Mucosa of rectum (tissue), 2 donors: Measurements from ENCODE around the gene SLC16A10.

Source experiments
- H3K27ac ChIP-seq, 2 donors: one replicate each; pipeline ENCODE4 v1.7.0; 2013; ENCODE audit warnings: inconsistent platforms in 2 of 2, low read depth in 2 of 2, low read length in 2 of 2
- H3K27me3 ChIP-seq, 2 donors: one replicate each; pipeline ENCODE4 v1.7.0; 2013; ENCODE audit warnings: low read length in 2 of 2; ENCODE audit not compliant: control insufficient read depth in 2 of 2, insufficient read depth in 2 of 2
- H3K36me3 ChIP-seq, 2 donors: one replicate each; pipeline ENCODE4 v1.7.0; 2013; ENCODE audit warnings: low read length in 2 of 2; ENCODE audit not compliant: control insufficient read depth in 2 of 2, insufficient read depth in 2 of 2
- H3K4me1 ChIP-seq, 2 donors: one replicate each; pipeline ENCODE4 v1.7.0; 2013; ENCODE audit warnings: low read length in 2 of 2, mild to moderate bottlenecking in 1 of 2; ENCODE audit not compliant: control insufficient read depth in 2 of 2, insufficient read depth in 2 of 2
- H3K4me3 ChIP-seq, 2 donors: one replicate each; pipeline ENCODE4 v1.7.0; 2013; ENCODE audit warnings: low read length in 2 of 2
- H3K9ac ChIP-seq, 2 donors: one replicate each; pipeline ENCODE4 v1.7.0; 2013; ENCODE audit warnings: low read length in 2 of 2, low read depth in 1 of 2, mild to moderate bottlenecking in 1 of 2
- H3K9me3 ChIP-seq, 2 donors: one replicate each; pipeline ENCODE4 v1.7.0; 2013; ENCODE audit warnings: low read length in 2 of 2; ENCODE audit not compliant: control insufficient read depth in 2 of 2
- donor health status: healthy.
- donor health status: Normal muscosa, but diverticular disease.

SLC16A10 gene

GRCh38 chr6:111157412-111157811, 70.1 kb downstream of the SLC16A10 start:
- H3K9ac ChIP-seq, result no peak overlapping the region
- H3K27me3 ChIP-seq, result no peaks in the 10 kb centered on the region
- no peak overlapping the region for H3K4me3 ChIP-seq
- no peaks in the 10 kb centered on the region for H3K4me1 ChIP-seq
- no peaks in the 10 kb centered on the region for H3K36me3 ChIP-seq
- H3K9me3 ChIP-seq, result peaks cover 0 to 4% of the 10 kb centered on the region in 2 donors
- no peak overlapping the region for H3K27ac ChIP-seq

GRCh38 chr6:111159633-111160032, 72.3 kb downstream of the SLC16A10 start:
- Histone ChIP-seq H3K27me3 (no peaks in the 10 kb centered on the region), H3K4me3 (no peak overlapping the region), H3K9me3 (peaks cover 0 to 6% of the 10 kb centered on the region in 2 donors), H3K4me1 (no peaks in the 10 kb centered on the region), H3K36me3 (no peaks in the 10 kb centered on the region), H3K27ac (no peak overlapping the region), H3K9ac (no peak overlapping the region)

GRCh38 chr6:111161650-111162049, 74.3 kb downstream of the SLC16A10 start:
- no peak overlapping the region for H3K27ac ChIP-seq
- H3K36me3 ChIP-seq, result no peaks in the 10 kb centered on the region
- peaks cover 0 to 6% of the 10 kb centered on the region in 2 donors for H3K9me3 ChIP-seq
- no peaks in the 10 kb centered on the region for H3K4me1 ChIP-seq
- no peak overlapping the region for H3K4me3 ChIP-seq
- H3K27me3 ChIP-seq, result no peaks in the 10 kb centered on the region
- H3K9ac ChIP-seq, result no peak overlapping the region

DNA sequence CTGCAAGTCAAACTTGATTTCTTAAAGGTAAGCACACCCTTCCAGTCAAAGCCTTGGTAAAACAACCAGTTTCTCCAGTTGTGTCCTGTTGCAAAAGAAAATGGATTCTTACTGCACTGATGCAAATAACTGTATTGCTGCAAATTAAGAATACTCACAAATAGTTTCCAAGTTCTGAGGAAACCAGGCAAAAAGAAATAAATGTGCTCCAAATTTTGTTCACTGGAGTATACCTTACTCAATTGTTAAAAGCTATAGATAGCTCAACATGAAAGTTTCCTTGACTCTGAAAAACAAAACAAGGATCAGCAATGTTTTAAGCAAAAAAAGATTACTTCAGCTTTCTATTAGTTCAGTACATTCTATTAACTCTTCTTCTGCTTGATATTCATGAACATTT, 75.2 kb downstream of the SLC16A10 start:
- Histone ChIP-seq H3K27me3 (no peaks in the 10 kb centered on the region), H3K4me3 (no peak overlapping the region), H3K27ac (no peak overlapping the region), H3K9ac (no peak overlapping the region), H3K36me3 (no peaks in the 10 kb centered on the region), H3K4me1 (no peaks in the 10 kb centered on the region), H3K9me3 (peaks cover 0 to 6% of the 10 kb centered on the region in 2 donors)

DNA sequence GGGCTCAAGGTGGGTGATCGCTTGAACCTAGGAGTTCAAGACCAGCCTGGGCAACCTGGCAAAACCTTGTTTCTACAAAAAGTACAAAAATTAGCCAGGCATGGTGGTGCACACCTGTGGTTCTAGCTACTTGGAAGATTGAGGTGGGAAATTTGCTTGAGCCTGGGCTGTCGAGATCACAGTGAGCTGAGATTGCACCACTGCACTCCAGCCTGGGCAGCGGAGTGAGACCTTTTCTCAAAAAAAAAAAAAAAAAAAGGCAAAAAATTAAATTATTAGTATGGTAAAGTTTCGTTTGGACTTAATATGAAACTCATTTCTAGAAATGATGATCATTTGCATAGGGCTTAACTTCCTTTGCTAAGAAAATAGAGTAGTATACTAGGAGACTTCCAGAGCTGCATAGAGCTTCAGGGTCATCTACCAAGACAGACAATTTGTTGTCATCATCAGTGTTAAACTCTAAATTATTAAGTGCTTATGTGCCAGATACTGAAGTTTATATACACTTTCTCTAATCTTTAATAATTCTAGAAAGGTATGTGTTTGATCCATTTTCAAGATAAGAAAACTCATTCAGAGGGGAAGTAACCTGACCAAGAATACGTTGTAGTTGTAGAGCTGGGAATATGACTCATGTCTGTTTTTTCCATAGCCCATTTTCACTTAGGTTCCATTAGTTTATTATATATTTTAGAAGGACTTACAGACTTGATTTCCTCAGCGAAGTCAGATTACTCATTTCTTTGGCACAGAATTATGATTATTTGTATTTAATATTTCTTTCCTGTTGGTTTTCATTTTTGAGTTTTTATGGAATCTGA, 84.5 kb downstream of the SLC16A10 start:
- Histone ChIP-seq H3K4me1 (no peaks in the 10 kb centered on the region), H3K27ac (no peak overlapping the region), H3K9me3 (no peaks in the 10 kb centered on the region), H3K36me3 (no peaks in the 10 kb centered on the region), H3K27me3 (no peaks in the 10 kb centered on the region), H3K9ac (no peak overlapping the region), H3K4me3 (no peak overlapping the region)

- Histone ChIP-seq H3K27ac (no peak overlapping the region), H3K27me3 (no peaks in the 10 kb centered on the region), H3K4me3 (no peak overlapping the region), H3K4me1 (no peaks in the 10 kb centered on the region), H3K36me3 (no peaks in the 10 kb centered on the region), H3K9me3 (no peaks in the 10 kb centered on the region), H3K9ac (no peak overlapping the region)
These were observed 85.3 kb downstream of the SLC16A10 start for GRCh38 chr6:111172563-111172962.

- no peaks in the 10 kb centered on the region for H3K27me3 ChIP-seq
- no peak overlapping the region for H3K9ac ChIP-seq
- no peak overlapping the region for H3K27ac ChIP-seq
- H3K4me3 ChIP-seq, result no peak overlapping the region
- H3K9me3 ChIP-seq, result no peaks in the 10 kb centered on the region
- H3K36me3 ChIP-seq, result no peaks in the 10 kb centered on the region
- no peaks in the 10 kb centered on the region for H3K4me1 ChIP-seq
These were observed 86.0 kb downstream of the SLC16A10 start for GRCh38 chr6:111173341-111173740.

DNA sequence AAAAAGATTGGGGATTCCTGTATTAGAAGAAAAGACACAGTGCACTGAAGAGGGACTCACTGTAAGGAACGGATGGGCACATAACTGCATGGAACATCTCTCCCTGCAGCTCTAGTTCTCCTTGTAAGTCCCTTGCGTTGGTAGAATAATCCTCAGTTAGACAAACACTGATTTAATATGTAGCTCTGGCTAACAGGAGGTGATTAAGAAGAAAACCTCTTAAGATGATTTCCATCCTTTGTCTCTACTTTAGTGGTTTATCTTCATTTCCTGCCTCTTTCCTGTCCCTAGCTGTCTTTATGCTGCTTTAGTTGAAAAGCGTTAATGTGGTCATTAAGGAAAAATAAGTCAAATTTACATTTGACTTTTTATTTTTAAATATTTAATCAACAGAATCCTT, 86.6 kb downstream of the SLC16A10 start:
- Histone ChIP-seq H3K27me3 (no peaks in the 10 kb centered on the region), H3K4me1 (no peaks in the 10 kb centered on the region), H3K9me3 (no peaks in the 10 kb centered on the region), H3K4me3 (no peak overlapping the region), H3K9ac (no peak overlapping the region), H3K36me3 (no peaks in the 10 kb centered on the region), H3K27ac (no peak overlapping the region)

DNA sequence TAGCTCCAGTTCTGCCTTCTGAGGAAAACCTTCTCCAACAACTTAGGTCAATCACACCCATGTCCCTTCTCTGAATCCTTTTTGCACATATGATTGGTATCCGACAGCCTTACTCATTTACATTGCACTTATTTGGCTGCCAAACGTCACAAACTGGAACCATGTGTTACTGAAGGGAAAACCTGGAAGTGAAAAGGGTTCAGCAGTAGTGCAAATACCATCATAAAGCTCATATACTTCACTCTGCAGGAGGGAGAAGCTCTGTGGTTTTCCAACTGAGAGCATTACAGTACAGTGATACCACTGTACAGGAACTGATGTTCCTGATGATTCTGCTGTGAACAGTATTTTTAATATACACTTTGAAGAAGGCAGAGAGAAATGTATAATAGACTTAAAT, 87.8 kb downstream of the SLC16A10 start:
- Histone ChIP-seq H3K27me3 (no peaks in the 10 kb centered on the region), H3K9ac (no peak overlapping the region), H3K27ac (no peak overlapping the region), H3K9me3 (no peaks in the 10 kb centered on the region), H3K4me3 (no peak overlapping the region), H3K4me1 (no peaks in the 10 kb centered on the region), H3K36me3 (no peaks in the 10 kb centered on the region)

DNA sequence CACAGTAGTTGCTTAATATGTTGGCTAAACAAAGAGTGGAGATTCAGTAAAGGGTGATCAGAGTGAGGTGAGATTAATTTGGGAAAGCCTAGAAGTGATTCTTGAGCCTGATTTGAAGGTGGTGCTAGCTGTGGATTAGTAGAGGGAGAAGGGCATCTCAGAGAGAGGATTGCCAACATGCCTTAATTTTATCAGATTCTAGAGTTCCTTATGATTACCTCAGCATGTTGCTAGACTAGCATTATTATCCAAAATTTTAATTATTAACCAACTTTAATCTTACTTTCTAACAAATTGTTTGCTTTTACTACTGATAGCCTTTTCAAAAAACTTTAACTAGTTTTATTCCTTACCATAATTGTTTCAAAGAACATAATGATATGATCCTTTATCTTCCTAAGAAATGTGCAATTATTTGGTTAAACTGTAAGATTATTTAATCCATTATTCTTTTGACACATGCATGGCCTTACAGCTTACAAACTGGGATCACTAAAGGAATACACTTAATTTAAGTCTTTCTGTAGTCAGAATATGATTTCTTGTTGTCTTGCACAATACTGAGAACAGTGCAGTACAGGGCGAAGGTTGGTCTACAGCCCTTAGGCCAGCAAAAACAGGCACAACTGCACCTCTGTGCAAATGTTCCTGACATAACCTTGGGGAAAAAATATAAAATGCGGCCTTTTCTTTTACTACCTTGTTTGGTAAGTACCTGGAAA, 88.9 kb downstream of the SLC16A10 start:
- Histone ChIP-seq H3K9ac (no peak overlapping the region), H3K4me3 (no peak overlapping the region), H3K9me3 (no peaks in the 10 kb centered on the region), H3K27ac (no peak overlapping the region), H3K4me1 (no peaks in the 10 kb centered on the region), H3K27me3 (no peaks in the 10 kb centered on the region), H3K36me3 (no peaks in the 10 kb centered on the region)
